M059J (cell line): ENCODE measurements around the gene RHOF. TPM values are rescaled to one million over a fixed set of nuclear protein-coding genes. Genes with fewer than 3 reads are reported as not detected.
"Not testable (repeated sequence)": the region's sequence is repeated elsewhere in the genome, so short reads cannot be mapped to it uniquely, and the experiment has no call there.

ENCODE experiments used
- DNase-seq: peaks from one replicate; pipeline ENCODE4 v3.0.0-alpha.2; 2012; ENCODE audit warnings: low read depth
- total RNA-seq: library from RNA; depleted of rRNA; stranded (reverse); fragments of >200 nt; shearing (Covaris generic); gene quantifications from 2 replicates; pipeline ENCODE4 v1.2.3, GENCODE V29; 2014

The RHOF gene
- total RNA-seq, 1 experiment from 2014 or later, result 0.27 TPM

DNA sequence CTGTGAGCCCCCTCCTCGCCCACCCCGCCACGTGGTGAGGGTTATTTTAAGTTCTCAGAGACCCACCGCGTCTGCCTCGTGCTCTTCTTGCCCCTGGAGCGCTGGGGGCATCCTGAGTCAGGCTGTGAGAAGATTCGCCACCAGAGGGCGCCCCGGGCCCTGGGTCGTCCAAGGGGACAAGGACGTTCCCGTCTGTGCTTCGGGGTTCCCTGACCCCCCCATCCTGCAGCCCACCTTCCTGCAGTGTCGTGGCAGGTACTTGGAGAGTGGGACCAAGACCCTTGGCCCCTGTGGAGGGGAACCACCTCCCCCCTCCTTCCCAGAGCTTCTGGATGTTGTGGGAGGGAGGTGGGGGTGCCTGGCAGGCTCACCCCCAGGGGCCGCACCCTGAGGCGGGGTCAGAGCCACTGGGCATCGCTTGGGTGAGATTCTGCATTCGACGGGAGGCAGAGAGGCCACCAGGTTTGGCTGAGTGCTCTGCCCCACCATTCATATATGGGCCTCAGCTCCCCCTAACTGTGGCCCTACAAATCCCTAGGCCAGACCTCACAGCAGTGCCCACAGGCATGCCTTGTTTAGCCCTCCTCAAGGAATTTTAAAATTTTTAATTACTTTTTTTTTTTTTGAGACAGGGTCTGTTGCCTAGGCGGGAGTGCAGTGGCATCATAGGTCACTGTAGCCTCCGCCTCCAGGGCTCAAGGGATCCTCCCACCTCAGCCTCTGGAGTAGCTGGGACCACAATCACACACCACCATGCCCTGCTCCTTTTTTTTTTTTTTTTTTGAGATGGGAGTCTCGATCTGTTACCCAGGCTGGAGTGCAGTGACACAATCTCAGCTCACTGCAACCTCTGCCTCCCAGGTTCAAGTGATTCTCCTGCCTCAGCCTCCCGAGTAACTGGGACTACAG is 17.0 kb downstream of the RHOF start:
- DNase-seq, result no peak

GRCh38 chr12:121775501-121775900 is 18.0 kb downstream of the RHOF start:
- DNase-seq, result no peak

GRCh38 chr12:121774968-121775474 is 18.5 kb downstream of the RHOF start:
- DNase-seq, result no peak

GRCh38 chr12:121773011-121773777 is 20.3 kb downstream of the RHOF start:
- DNase-seq, result peak; percentile 58

- DNase-seq, result no peak
These were observed 22.5 kb downstream of the RHOF start for GRCh38 chr12:121770813-121771625.

GRCh38 chr12:121770388-121770787 is 23.1 kb downstream of the RHOF start:
- no peak for DNase-seq

GRCh38 chr12:121769831-121770301 is 23.6 kb downstream of the RHOF start:
- DNase-seq, result no peak

- no peak for DNase-seq
These were observed 24.1 kb downstream of the RHOF start for GRCh38 chr12:121769297-121769830.

DNA sequence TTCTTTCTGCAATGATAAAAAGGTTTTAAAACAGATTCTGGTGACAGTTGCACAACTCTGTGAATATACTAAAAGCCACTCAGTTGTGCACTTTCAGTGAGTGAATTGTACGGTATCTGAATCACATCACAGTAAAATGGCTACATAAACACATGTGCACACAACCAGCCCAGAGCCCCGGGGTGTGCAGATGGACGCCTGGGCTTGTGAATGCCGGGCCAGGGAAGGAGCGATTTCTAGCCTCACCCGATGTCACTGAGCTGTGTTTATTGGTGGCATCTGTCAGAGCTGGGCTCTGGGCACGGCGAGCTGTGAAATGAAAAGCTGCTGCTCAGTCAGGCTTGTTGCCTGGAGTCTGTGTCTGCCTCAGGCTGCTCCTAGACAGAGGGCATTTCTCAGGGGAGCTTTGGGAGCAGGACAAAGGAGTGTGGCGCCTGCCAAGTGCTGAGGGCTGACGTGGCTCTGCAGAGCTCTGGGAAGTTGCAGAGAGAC is 25.9 kb downstream of the RHOF start:
- peak; percentile 74 for DNase-seq

GRCh38 chr12:121766290-121767039 is 27.0 kb downstream of the RHOF start:
- no peak for DNase-seq

DNA sequence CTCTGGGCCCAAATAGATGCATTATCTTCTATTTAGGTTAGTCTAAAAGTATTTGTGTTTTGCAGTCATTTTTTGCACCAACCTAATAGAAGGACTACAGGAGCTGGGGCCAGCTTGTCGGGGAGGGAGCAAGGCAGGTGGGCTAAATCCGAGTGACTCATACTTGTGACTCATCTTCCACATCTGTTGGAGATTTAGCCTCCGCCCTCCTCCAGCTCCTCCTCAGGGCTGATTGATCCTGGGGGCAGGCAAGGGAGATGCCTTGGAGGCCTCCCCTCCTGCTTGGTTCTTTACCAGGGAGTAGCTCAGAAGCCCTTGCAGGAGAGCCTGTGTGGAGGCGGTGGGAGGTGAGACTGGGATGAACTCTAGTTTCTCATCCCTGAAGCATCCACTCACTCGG is 27.9 kb downstream of the RHOF start:
- DNase-seq, result peak; percentile 87

DNA sequence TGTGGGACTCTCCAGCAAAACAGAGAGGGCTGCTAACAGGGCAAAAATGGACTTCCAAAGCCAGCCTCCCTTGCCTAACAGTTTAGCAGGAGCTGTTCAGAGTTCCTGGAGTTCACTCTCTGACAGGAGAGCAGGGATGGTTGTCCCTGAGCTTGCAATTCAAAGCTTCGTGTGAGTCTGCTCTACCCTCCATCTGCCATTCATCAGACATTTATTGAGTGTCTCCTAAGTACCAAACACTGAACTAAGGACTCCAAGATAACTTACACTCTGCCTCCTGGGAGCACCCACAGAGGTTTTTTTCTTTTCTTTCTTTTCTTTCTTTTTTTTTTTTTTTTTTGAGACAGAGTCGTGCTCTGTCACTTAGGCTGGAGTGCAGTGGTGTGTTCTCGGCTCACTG is 28.7 kb downstream of the RHOF start:
- DNase-seq, result no peak

GRCh38 chr12:121762269-121762668 is 31.2 kb downstream of the RHOF start:
- DNase-seq, result no peak

DNA sequence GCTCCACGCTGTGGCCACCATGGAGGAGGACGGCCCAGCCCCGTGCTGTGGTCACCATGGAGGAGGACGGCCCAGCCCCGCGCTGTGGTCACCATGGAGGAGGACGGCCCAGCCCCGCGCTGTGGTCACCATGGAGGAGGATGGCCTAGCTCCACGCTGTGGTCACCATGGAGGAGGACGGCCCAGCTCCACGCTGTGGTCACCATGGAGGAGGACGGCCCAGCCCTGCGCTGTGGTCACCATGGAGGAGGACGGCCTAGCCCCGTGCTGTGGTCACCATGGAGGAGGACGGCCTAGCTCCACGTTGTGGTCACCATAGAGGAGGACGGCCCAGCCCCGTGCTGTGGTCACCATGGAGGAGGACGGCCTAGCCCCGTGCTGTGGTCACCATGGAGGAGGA is 35.0 kb downstream of the RHOF start:
- DNase-seq, result not testable (repeated sequence)

- DNase-seq, result no peak
These were observed 37.9 kb downstream of the RHOF start for GRCh38 chr12:121755591-121755990.

GRCh38 chr12:121754836-121755235 is 38.7 kb downstream of the RHOF start:
- no peak for DNase-seq

GRCh38 chr12:121753844-121754264 is 39.6 kb downstream of the RHOF start:
- DNase-seq, result no peak

DNA sequence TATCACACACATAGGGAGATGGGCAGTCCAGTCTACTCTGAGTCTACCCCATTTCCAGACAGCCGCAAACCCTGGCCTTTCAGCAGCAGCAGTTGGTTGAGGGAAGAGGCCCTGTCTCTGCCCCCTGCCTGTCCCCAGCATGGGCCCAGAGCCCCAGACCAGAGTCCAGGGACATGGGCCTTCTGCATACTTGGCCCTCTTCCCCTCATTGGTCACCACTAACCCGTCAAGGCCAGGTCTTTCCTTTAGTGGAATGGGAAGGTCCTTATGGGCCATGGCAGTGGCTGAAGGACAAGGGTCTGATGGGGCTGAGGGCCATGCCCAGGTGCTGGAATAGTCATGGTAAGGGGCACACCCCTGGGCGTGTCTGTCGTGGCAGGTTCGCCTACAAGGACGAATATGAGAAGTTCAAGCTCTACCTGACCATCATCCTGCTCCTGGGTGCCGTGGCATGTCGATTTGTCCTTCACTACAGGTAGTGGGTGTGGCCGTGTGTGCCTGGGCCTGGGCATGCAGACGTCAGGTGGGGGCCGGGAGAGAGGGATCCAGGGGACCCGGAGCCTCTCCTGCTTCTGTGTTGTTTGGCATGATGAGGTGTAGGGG is 41.6 kb downstream of the RHOF start:
- DNase-seq, result no peak

- DNase-seq, result no peak
These were observed 42.5 kb downstream of the RHOF start for GRCh38 chr12:121751034-121751433.

DNA sequence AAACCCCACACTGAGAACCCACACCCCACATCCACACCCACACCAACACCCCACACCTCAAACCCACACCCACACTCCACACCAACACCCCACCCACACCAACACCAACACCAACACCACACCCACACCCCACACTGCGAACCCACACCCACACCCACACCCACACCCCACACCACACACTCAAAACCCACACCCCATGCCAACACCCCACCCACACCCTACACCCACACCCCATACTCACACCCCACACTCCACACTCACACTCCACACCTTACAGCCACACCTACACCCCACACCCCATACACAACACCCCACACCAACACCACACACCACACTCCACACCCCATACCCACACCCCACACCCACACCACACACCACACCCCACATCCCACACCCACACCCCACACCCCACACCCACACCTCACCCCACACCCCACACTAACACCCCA is 43.0 kb downstream of the RHOF start:
- no peak for DNase-seq
